ENCODE measurements around the gene RNF19B.

RNF19B gene

DNA sequence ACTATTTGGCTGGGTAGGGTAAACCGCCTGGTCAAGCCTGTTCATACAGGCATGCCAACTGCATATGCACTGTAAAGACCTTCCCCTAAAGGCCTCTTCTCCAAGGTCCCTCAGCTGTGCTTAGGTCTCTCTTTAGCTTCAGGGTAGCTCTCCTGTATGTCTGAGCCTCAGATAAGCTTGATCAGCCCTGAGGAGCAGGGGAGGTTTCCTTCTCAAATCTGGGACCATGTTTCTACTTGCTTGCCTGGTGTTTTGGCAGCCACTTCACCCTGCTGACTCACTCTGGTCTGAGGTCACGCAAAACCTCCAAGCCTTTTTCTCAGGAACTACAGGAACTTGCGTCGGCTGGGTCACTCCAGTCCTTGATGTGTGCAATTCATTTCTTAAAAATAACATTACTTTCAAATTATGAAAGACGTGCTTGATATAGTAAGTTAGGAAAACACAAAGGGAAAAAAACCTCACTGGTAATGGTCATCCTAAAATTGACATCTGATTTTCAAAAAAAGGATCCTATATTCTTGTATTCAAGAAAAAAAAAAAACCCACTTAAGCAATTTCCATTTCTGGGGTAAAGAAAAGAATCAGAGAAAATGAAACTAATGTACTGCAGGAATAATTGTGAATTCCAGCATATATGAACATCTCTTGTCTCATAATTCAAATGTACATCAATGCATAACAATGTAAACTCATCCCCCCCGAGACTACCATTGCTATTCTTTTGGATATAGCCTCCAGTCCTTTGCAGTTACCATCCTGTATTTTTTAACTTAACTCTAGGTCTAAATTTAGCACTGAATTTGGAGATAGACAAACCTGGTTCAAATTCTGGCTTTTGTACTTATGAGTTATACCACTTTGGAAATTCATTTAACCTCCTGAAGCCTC lies 24.8 kb upstream of the RNF19B start:
- peak overlapping the region; percentile 53 to 96 (median 85); a peak in 21 of 22 replicates for H3K9ac ChIP-seq
- H3K4me1 ChIP-seq: peaks cover 73 to 98% (median 95%) of the 10 kb centered on the region in 10 experiments

DNA sequence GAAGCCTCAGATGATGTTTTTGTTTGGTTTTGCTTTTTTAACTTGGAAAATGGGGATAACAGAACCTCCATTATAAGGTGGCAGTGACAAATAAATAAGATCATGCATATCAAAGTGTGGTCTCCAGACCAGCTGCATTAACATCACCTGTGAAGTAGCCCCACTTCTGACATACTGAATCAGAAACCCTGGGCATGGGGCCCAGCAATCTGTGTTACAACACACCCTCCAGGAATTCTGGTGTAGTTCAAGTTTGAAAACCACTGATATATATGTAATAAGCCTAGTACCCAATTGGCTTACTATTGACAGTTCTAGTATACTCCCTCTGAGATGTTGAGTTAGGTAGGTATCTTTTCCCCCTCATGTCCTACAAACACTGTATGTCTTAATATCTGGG lies 24.1 kb upstream of the RNF19B start:
- no peak for TF ChIP-seq Cebpa-rat (IDR thresholded peaks at IDR 0.05)
- Histone ChIP-seq H3K27ac (peak overlapping the region; percentile 51 to 100 (median 99); a peak in 21 of 22 replicates), H3K4me1 (peaks cover 73 to 98% (median 95%) of the 10 kb centered on the region in 10 experiments), H3K36me3 (0 out of 22 replicates have a peak, but pooled peaks cover 0 to 6% (median 0%) of the 10 kb centered on the region in 11 experiments), H3K9me3 (replicated peaks in 1 of 11) (no peaks in the 10 kb centered on the region), H3K4me2 (peak overlapping the region; percentile 89 to 99 (median 97)), H3K4me3 (peak overlapping the region in 4 of 10 experiments; percentile 15 to 35 (median 24); a peak in 4 of 20 replicates), H3K27me3 (no peaks in the 10 kb centered on the region), H3K9ac (peak overlapping the region; percentile 53 to 96 (median 85); a peak in 21 of 22 replicates), H4K20me1 (no peaks in the 10 kb centered on the region)

More for the DNA sequence above, 24.8 kb upstream of the RNF19B start:
- Histone ChIP-seq H3K36me3 (0 out of 22 replicates have a peak, but pooled peaks cover 0 to 6% (median 0%) of the 10 kb centered on the region in 11 experiments), H4K20me1 (no peaks in the 10 kb centered on the region), H3K4me2 (peak overlapping the region; percentile 89 to 99 (median 97)), H3K4me3 (peak overlapping the region in 4 of 10 experiments; percentile 15 to 35 (median 24); a peak in 4 of 20 replicates), H3K27ac (peak overlapping the region; percentile 51 to 100 (median 99)), H3K9me3 (replicated peaks in 1 of 11) (no peaks in the 10 kb centered on the region), H3K27me3 (no peaks in the 10 kb centered on the region)
- TF ChIP-seq Cebpa-rat (IDR thresholded peaks at IDR 0.05): peak; percentile 23 to 84 (median 55); a peak in 12 of 22 replicates

DNA sequence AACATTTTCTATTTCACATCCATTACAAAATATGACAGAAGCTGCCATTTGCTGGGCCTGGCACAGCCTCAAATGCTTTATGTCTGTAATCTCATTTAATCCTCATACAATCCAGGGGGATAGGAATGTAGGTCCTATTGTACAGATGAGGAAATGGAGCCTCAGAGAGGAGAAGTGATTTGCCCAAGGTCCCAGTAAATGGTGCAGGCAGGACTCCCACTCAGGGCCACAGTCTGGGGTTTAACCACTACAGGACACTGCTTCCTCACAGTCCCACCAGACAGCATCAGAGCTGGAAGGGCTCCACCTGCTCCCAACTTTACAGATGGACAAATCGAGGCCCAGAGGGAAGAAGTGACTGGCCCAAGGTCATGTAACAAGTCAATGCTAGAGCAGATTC lies 20.6 kb upstream of the RNF19B start:
- Histone ChIP-seq H3K9ac (peak overlapping the region in 9 of 11 experiments; percentile 27 to 65 (median 52); a peak in 9 of 22 replicates), H3K27me3 (no peaks in the 10 kb centered on the region), H3K36me3 (0 out of 22 replicates have a peak, but pooled peaks cover 0 to 6% (median 0%) of the 10 kb centered on the region in 11 experiments), H3K4me1 (peaks cover 72 to 99% (median 97%) of the 10 kb centered on the region in 10 experiments), H3K4me3 (no peak overlapping the region), H3K9me3 (replicated peaks in 1 of 11) (0 out of 22 replicates have a peak, but pooled peaks cover 0 to 8% (median 0%) of the 10 kb centered on the region in 11 experiments), H3K4me2 (peak overlapping the region; percentile 51 to 99 (median 87)), H3K27ac (peak overlapping the region; percentile 84 to 94 (median 90); a peak in 21 of 22 replicates), H4K20me1 (no peaks in the 10 kb centered on the region)
- 0 out of 22 replicates have a peak, but pooled peaks of 1 of the 11 experiments have one; percentile 5 for TF ChIP-seq Cebpa-rat (IDR thresholded peaks at IDR 0.05)

DNA sequence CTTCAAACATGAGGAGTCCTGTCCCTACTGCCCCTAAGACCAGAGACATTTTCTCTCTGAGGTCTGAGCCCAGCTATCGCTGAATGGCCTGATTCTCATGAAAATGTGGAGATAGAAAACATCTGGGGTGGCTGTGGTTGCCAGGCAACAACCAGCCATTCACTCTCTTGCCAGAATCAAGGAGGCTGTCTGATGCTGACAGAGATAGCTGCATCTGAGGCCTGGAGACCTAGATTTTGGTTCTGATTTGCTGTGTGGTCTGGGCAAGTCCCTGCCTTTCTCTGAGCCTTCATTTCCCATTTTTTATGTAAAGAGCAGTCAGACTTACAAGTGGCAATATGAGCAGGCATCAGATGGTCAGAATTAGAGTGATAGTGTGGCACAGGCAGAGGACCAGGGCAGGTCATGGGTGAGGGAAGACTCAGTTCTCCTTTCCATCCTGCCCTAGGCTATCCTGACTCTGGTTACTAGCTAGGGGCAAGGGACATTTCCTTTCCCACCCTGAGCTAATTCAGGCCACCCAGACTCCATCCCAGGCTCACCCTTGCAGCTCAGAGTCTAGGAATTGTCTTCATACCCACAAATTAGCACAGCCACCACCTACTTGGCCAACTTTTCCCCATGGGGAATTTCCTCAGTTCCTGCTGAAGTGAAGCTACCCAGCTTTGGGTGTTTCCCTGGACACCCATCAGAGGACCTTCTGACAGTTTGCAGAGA lies 20.0 kb upstream of the RNF19B start:
- Histone ChIP-seq H3K27ac (peak overlapping the region; percentile 84 to 94 (median 90)), H3K9ac (peak overlapping the region; percentile 15 to 66 (median 52); a peak in 21 of 22 replicates), H3K36me3 (0 out of 22 replicates have a peak, but pooled peaks cover 0 to 6% (median 0%) of the 10 kb centered on the region in 11 experiments), H3K27me3 (no peaks in the 10 kb centered on the region), H3K9me3 (replicated peaks in 1 of 11) (0 out of 22 replicates have a peak, but pooled peaks cover 0 to 8% (median 0%) of the 10 kb centered on the region in 11 experiments), H4K20me1 (no peaks in the 10 kb centered on the region), H3K4me2 (peak overlapping the region; percentile 51 to 99 (median 87)), H3K4me1 (peaks cover 71 to 99% (median 97%) of the 10 kb centered on the region in 10 experiments), H3K4me3 (no peak overlapping the region)
- TF ChIP-seq Cebpa-rat (IDR thresholded peaks at IDR 0.05): peak in 1 of 11 experiments; percentile 46; a peak in 1 of 22 replicates

GRCh38 chr1:32984090-32984454 lies 19.5 kb upstream of the RNF19B start:
- Histone ChIP-seq H4K20me1 (no peaks in the 10 kb centered on the region), H3K4me2 (peak overlapping the region; percentile 51 to 99 (median 87)), H3K4me3 (no peak overlapping the region), H3K9ac (peak overlapping the region; percentile 15 to 66 (median 52); a peak in 21 of 22 replicates), H3K36me3 (0 out of 22 replicates have a peak, but pooled peaks cover 0 to 6% (median 0%) of the 10 kb centered on the region in 11 experiments), H3K4me1 (peaks cover 66 to 99% (median 98%) of the 10 kb centered on the region in 10 experiments), H3K9me3 (replicated peaks in 1 of 11) (0 out of 22 replicates have a peak, but pooled peaks cover 0 to 8% (median 0%) of the 10 kb centered on the region in 11 experiments), H3K27ac (peak overlapping the region; percentile 84 to 94 (median 90)), H3K27me3 (no peaks in the 10 kb centered on the region)
- no peak for TF ChIP-seq Cebpa-rat (IDR thresholded peaks at IDR 0.05)

GRCh38 chr1:32983020-32983419 lies 18.4 kb upstream of the RNF19B start:
- no peak for TF ChIP-seq Cebpa-rat (IDR thresholded peaks at IDR 0.05)
- H3K9ac ChIP-seq: peak overlapping the region in 3 of 11 experiments; percentile 4 to 76 (median 66); a peak in 3 of 22 replicates

GRCh38 chr1:32981003-32981901 lies 16.6 kb upstream of the RNF19B start:
- Histone ChIP-seq H3K36me3 (no peaks in the 10 kb centered on the region), H3K27ac (peak overlapping the region; percentile 84 to 94 (median 90)), H3K9ac (peak overlapping the region; percentile 67 to 79 (median 77)), H3K9me3 (replicated peaks in 1 of 11) (0 out of 22 replicates have a peak, but pooled peaks cover 0 to 8% (median 0%) of the 10 kb centered on the region in 11 experiments), H3K4me1 (peaks cover 54 to 93% (median 81%) of the 10 kb centered on the region in 10 experiments), H4K20me1 (no peaks in the 10 kb centered on the region), H3K27me3 (no peaks in the 10 kb centered on the region), H3K4me2 (peak overlapping the region; percentile 58 to 99 (median 87)), H3K4me3 (peak overlapping the region in 7 of 10 experiments; percentile 9 to 43 (median 27); a peak in 9 of 20 replicates)
- peak in 4 of 11 experiments; percentile 18 to 77 (median 31); a peak in 3 of 22 replicates for TF ChIP-seq Cebpa-rat (IDR thresholded peaks at IDR 0.05)

More at GRCh38 chr1:32983020-32983419, 18.4 kb upstream of the RNF19B start:
- Histone ChIP-seq H3K4me1 (peaks cover 55 to 98% (median 91%) of the 10 kb centered on the region in 10 experiments), H3K27me3 (no peaks in the 10 kb centered on the region), H3K4me3 (no peak overlapping the region), H3K36me3 (0 out of 22 replicates have a peak, but pooled peaks cover 0 to 6% (median 0%) of the 10 kb centered on the region in 11 experiments), H3K27ac (peak overlapping the region; percentile 84 to 94 (median 90)), H3K4me2 (peak overlapping the region; percentile 4 to 99 (median 87); a peak in 21 of 22 replicates), H3K9me3 (replicated peaks in 1 of 11) (0 out of 22 replicates have a peak, but pooled peaks cover 0 to 8% (median 0%) of the 10 kb centered on the region in 11 experiments), H4K20me1 (no peaks in the 10 kb centered on the region)
